Femur (tissue), 1 donor: ENCODE data around the gene GOLGA7B.

Experiments used
- DNase-seq: peaks from one replicate; pipeline ENCODE4 v3.0.0-alpha.2; 2017

GOLGA7B gene

GRCh38 chr10:97849687-97850402, at the start of gene GOLGA7B:
Gene GOLGA7B, plus strand, starts transcription at chr10:97849843. Its CDS starts 461 bp downstream, at chr10:97850304.
- peak; percentile 63 for DNase-seq

- no peak for DNase-seq
Observed at GRCh38 chr10:97800474-97800873, 49.2 kb upstream of the GOLGA7B start.

GRCh38 chr10:97801422-97801821, 48.2 kb upstream of the GOLGA7B start:
- no peak for DNase-seq

- DNase-seq, result peak; percentile 38
Observed at GRCh38 chr10:97805096-97805884, 44.4 kb upstream of the GOLGA7B start.

GRCh38 chr10:97805949-97806348, 43.7 kb upstream of the GOLGA7B start:
- no peak for DNase-seq

GRCh38 chr10:97810446-97810845, 39.2 kb upstream of the GOLGA7B start:
- no peak for DNase-seq

- DNase-seq, result no peak
Observed at GRCh38 chr10:97811958-97812357, 37.7 kb upstream of the GOLGA7B start.

GRCh38 chr10:97812696-97813095, 36.9 kb upstream of the GOLGA7B start:
- DNase-seq, result no peak

GRCh38 chr10:97813311-97813710, 36.3 kb upstream of the GOLGA7B start:
- DNase-seq, result no peak

- DNase-seq, result no peak
Observed at GRCh38 chr10:97814996-97815395, 34.6 kb upstream of the GOLGA7B start.

GRCh38 chr10:97816609-97817008, 33.0 kb upstream of the GOLGA7B start:
- no peak for DNase-seq

- no peak for DNase-seq
Observed at GRCh38 chr10:97818572-97818971, 31.1 kb upstream of the GOLGA7B start.

- DNase-seq, result no peak
Observed at GRCh38 chr10:97820096-97820704, 29.4 kb upstream of the GOLGA7B start.

GRCh38 chr10:97821308-97822038, 28.2 kb upstream of the GOLGA7B start:
- no peak for DNase-seq

- DNase-seq, result no peak
Observed at GRCh38 chr10:97822261-97822687, 27.4 kb upstream of the GOLGA7B start.

GRCh38 chr10:97823734-97824133, 25.9 kb upstream of the GOLGA7B start:
- no peak for DNase-seq

GRCh38 chr10:97825020-97825760, 24.5 kb upstream of the GOLGA7B start:
- peak; percentile 55 for DNase-seq

GRCh38 chr10:97826892-97827291, 22.8 kb upstream of the GOLGA7B start:
- no peak for DNase-seq

- no peak for DNase-seq
Observed at GRCh38 chr10:97827702-97828291, 21.8 kb upstream of the GOLGA7B start.

GRCh38 chr10:97828721-97829120, 20.9 kb upstream of the GOLGA7B start:
- no peak for DNase-seq

- no peak for DNase-seq
Observed at GRCh38 chr10:97830064-97830463, 19.6 kb upstream of the GOLGA7B start.

- no peak for DNase-seq
Observed at GRCh38 chr10:97831259-97831658, 18.4 kb upstream of the GOLGA7B start.
